ACC112 (cell line): ENCODE results near the gene RCE1.

Experiments used
- H2AFZ ChIP-seq: fragments of 200-600 bp; sonication (generic); one replicate; pipeline ENCODE4 v1.6.0; 2017; ENCODE audit warnings: antibody characterized with exemption, low read length; ENCODE audit not compliant: unreplicated experiment
- H3K27ac ChIP-seq: fragments of 200-600 bp; sonication (generic); 2 replicates; pipeline ENCODE4 v1.5.1; 2014; ENCODE audit warnings: low read depth, mild to moderate bottlenecking, antibody characterized with exemption, low read length, moderate library complexity
- H3K27me3 ChIP-seq: fragments of 200-600 bp; sonication (generic); 2 replicates; pipeline ENCODE4 v1.6.1; 2014; ENCODE audit warnings: mild to moderate bottlenecking, antibody characterized with exemption, low read length, moderate library complexity, mixed read lengths; ENCODE audit not compliant: insufficient read depth
- H3K36me3 ChIP-seq: fragments of 200-600 bp; sonication (generic); 2 replicates; pipeline ENCODE4 v1.6.1; 2016; ENCODE audit warnings: mild to moderate bottlenecking, antibody characterized with exemption, low read length, moderate library complexity, mixed read lengths; ENCODE audit not compliant: insufficient read depth
- H3K4me1 ChIP-seq: fragments of 200-600 bp; sonication (generic); one replicate; pipeline ENCODE4 v1.6.1; 2016; ENCODE audit warnings: low read length, mixed read lengths; ENCODE audit not compliant: insufficient read depth, unreplicated experiment, control insufficient read depth
- H3K4me3 ChIP-seq: fragments of 200-600 bp; sonication (generic); 2 replicates; pipeline ENCODE4 v1.5.1; 2014; ENCODE audit warnings: mild to moderate bottlenecking, low read depth, low read length
- H3K79me2 ChIP-seq: fragments of 200-600 bp; sonication (generic); one replicate; pipeline ENCODE4 v1.6.0; 2016; ENCODE audit warnings: low read length; ENCODE audit not compliant: control insufficient read depth, unreplicated experiment, insufficient read depth

Gene RCE1

DNA sequence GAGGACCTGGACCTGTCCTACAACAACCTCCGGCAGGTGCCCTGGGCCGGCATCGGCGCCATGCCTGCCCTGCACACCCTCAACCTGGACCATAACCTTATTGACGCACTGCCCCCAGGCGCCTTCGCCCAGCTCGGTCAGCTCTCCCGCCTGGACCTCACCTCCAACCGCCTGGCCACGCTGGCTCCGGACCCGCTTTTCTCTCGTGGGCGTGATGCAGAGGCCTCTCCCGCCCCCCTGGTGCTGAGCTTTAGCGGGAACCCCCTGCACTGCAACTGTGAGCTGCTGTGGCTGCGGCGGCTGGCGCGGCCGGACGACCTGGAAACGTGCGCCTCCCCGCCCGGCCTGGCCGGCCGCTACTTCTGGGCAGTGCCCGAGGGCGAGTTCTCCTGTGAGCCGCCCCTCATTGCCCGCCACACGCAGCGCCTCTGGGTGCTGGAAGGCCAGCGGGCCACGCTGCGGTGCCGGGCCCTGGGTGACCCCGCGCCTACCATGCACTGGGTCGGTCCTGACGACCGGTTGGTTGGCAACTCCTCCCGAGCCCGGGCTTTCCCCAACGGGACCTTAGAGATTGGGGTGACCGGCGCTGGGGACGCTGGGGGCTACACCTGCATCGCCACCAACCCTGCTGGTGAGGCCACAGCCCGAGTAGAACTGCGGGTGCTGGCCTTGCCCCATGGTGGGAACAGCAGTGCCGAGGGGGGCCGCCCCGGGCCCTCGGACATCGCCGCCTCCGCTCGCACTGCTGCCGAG lies 15.1 kb downstream of the RCE1 start:
- H3K4me1 ChIP-seq = peaks cover 5% of the 10 kb centered on the region
- peak overlapping the region; percentile 99; the same call in 1 of the 2 replicates for H3K4me3 ChIP-seq

DNA sequence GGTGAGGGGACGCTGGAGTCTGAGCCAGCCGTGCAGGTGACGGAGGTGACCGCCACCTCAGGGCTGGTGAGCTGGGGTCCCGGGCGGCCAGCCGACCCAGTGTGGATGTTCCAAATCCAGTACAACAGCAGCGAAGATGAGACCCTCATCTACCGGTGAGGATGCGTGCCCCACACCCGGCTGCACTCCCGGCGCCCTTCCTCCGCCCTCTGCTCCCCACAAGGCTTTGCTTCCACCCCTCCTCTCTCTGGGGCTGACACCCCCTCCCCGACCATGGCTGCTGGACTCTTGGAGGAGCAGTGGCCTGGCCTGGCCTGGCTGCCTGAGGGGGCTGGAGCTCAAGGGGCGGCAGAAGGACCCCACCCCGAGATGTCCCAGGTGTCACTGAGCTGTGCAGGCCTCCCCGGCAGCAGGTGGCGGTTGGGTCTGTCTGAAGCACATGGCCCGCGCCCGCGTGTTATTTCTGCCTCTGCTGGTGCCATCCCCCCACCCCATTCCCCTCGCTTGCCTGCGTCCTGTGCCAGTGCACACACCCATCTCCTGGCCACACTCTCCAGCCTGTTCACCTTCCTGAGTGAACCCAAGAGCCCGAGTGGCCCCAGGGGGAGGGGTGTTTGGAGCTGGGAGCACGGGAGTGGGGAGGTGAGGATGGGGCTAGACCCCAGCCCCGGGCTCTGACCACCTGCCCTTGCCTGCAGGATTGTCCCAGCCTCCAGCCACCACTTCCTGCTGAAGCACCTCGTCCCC lies 15.9 kb downstream of the RCE1 start:
- no peak overlapping the region for H3K4me3 ChIP-seq
- H3K4me1 ChIP-seq = peaks cover 5% of the 10 kb centered on the region
- peaks cover 14% of the 10 kb centered on the region for H3K79me2 ChIP-seq
- H3K27me3 ChIP-seq = no peaks in the 10 kb centered on the region
- H3K36me3 ChIP-seq = no peaks in the 10 kb centered on the region
- H3K27ac ChIP-seq = no peak overlapping the region
- H2AFZ ChIP-seq = no peak overlapping the region

More for the DNA sequence above, 15.1 kb downstream of the RCE1 start:
- Histone ChIP-seq H3K27ac (no peak overlapping the region), H3K27me3 (no peaks in the 10 kb centered on the region), H3K36me3 (no peaks in the 10 kb centered on the region), H2AFZ (no peak overlapping the region), H3K79me2 (peaks cover 14% of the 10 kb centered on the region)

DNA sequence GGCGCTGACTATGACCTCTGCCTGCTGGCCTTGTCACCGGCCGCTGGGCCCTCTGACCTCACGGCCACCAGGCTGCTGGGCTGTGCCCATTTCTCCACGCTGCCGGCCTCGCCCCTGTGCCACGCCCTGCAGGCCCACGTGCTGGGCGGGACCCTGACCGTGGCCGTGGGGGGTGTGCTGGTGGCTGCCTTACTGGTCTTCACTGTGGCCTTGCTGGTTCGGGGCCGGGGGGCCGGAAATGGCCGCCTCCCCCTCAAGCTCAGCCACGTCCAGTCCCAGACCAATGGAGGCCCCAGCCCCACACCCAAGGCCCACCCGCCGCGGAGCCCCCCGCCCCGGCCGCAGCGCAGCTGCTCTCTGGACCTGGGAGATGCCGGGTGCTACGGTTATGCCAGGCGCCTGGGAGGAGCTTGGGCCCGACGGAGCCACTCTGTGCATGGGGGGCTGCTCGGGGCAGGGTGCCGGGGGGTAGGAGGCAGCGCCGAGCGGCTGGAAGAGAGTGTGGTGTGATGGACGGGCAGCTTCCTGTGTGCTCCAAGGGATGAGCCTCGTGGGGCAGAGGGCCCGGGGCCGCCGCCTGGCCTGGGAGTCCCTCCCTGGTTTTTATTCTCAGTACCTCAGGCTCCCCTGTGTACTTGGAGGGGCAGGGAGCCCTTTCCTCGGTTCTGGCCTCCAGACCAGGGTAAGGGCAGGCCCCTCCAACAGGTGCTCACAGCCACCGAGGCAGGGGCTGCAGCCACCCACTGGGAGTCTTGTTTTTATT lies 16.6 kb downstream of the RCE1 start:
- no peaks in the 10 kb centered on the region for H3K36me3 ChIP-seq
- H3K4me1 ChIP-seq = peaks cover 5% of the 10 kb centered on the region
- H3K27ac ChIP-seq = no peak overlapping the region
- H2AFZ ChIP-seq = no peak overlapping the region
- H3K79me2 ChIP-seq = peaks cover 14% of the 10 kb centered on the region
- no peaks in the 10 kb centered on the region for H3K27me3 ChIP-seq
- H3K4me3 ChIP-seq = no peak overlapping the region

DNA sequence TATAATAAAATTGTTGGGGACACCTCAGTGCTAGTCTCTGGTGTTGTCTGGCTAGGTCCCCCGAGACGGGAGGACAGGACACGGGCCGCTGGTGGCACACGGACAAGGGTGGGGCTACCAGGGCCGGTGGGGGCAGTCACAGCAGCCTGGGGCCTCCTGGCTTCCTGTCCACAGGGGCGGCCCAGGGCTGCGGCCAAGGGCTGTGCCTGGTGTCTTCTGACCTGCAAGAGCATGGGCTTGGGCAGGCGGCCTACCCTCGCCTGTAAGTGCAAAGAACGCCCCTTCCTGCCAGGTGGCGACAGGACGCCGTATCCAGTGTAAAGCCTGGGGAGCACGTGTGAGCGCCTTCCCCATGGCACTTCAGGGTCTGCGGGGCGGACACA lies 17.2 kb downstream of the RCE1 start:
- Histone ChIP-seq H3K27ac (no peak overlapping the region), H3K4me3 (no peak overlapping the region), H3K4me1 (peaks cover 4% of the 10 kb centered on the region), H3K36me3 (no peaks in the 10 kb centered on the region), H3K79me2 (peaks cover 14% of the 10 kb centered on the region), H3K27me3 (no peaks in the 10 kb centered on the region), H2AFZ (no peak overlapping the region)

DNA sequence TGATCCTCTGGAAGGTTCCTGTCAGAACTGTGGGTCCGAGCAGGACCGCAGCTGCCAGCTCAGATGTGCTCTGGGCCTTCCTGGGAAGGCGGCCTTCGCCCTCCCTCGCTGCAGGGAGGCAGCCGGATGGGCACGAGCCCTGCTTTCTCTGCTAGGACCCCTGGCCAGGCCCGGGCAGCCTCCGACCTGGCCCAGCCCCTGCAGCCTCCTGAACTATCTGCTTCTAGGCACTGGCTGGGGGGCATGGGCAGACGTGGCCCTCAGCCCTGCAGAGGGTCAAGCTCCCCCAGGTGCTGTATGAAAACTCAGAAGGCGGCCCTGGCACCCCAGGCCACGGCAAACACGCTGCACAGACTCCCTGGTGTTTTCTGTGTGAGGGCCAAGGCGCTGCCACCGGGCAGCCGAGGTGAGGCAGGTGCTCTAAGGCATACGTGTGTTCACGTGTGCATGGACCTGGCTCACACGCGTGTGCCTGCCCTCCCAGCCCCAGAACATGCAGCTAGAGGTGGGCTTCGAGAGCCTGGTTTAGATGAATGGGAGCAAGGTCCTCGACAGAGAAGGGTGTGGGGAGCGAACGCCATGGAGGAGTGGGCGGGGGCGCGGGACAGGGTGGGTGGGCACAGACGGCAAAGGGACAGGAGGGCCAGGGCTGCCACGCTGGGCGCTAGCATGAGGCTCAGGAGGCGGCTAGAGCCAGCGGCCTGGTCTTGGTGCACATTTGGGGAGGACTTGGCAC lies 18.0 kb downstream of the RCE1 start:
- no peak overlapping the region for H3K27ac ChIP-seq
- H3K36me3 ChIP-seq = no peaks in the 10 kb centered on the region
- no peaks in the 10 kb centered on the region for H3K27me3 ChIP-seq
- H3K79me2 ChIP-seq = peaks cover 14% of the 10 kb centered on the region
- H3K4me1 ChIP-seq = no peaks in the 10 kb centered on the region
- H2AFZ ChIP-seq = no peak overlapping the region
- no peak overlapping the region for H3K4me3 ChIP-seq

DNA sequence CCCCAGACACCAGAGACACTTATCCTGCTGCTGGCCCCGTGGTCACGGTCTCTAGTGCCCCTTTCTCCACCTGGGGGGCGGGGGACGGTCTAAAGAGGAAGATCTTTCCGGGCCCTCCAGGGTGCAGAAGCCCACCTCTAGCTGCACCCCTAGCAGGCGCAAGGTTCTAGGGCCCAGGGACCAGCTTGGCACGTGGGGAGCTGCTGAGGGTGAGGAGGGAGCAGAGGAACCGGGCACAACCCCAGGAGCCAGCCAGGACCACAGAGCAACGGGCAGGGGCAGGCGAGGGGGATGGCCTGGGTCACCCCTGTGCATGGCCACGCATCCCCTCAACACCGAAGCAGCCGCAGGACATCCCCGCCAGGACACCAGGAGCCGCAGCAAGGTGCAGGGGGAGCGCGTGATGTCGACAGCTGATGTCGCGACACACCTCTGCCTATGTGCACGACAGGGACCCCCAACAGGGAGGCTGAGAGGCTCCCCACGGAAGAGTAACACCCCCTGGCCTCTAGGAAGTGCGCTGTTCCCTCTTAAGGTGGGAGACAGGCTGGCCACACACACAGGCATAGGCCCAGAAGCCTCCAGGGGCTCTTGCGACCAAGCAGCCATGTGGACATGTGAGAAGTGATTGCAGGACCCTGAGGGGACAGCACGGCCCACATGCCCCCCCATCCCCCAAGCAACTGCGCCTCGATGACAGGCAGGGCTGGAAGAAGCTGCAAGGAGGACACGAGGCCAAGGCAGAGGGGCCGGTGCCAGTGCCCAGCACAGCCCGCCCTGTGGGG lies 18.7 kb downstream of the RCE1 start:
- no peaks in the 10 kb centered on the region for H3K4me1 ChIP-seq
- no peaks in the 10 kb centered on the region for H3K27me3 ChIP-seq
- H3K36me3 ChIP-seq = no peaks in the 10 kb centered on the region
- H3K4me3 ChIP-seq = no peak overlapping the region
- H2AFZ ChIP-seq = no peak overlapping the region
- H3K79me2 ChIP-seq = peaks cover 14% of the 10 kb centered on the region
- no peak overlapping the region for H3K27ac ChIP-seq

DNA sequence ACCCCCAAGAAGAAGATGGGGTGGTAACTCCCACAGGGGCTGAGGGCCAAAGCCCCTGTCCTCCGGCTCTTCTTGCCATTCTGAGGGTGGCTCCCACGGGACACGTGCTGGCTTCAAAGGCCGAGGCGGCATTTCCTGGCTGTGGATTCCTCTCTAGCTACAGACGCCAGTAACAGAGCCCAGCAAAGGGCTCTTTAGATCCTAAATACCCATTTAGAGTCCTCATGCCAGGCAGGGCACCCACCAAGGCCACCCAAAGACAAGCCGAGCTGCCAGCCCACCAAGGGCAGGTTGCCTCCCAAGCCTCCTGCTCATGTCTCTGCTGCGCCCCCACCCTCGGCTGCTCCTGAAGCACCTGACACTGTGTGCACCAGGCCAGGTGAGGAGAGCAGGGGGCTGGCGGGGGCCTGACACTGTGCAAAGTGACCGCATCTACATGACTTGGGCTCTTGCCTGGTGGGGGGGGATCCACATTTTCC lies 19.4 kb downstream of the RCE1 start:
- Histone ChIP-seq H3K27me3 (no peaks in the 10 kb centered on the region), H3K27ac (no peak overlapping the region), H3K79me2 (peaks cover 11% of the 10 kb centered on the region), H2AFZ (no peak overlapping the region), H3K4me1 (no peaks in the 10 kb centered on the region), H3K36me3 (no peaks in the 10 kb centered on the region), H3K4me3 (no peak overlapping the region)

DNA sequence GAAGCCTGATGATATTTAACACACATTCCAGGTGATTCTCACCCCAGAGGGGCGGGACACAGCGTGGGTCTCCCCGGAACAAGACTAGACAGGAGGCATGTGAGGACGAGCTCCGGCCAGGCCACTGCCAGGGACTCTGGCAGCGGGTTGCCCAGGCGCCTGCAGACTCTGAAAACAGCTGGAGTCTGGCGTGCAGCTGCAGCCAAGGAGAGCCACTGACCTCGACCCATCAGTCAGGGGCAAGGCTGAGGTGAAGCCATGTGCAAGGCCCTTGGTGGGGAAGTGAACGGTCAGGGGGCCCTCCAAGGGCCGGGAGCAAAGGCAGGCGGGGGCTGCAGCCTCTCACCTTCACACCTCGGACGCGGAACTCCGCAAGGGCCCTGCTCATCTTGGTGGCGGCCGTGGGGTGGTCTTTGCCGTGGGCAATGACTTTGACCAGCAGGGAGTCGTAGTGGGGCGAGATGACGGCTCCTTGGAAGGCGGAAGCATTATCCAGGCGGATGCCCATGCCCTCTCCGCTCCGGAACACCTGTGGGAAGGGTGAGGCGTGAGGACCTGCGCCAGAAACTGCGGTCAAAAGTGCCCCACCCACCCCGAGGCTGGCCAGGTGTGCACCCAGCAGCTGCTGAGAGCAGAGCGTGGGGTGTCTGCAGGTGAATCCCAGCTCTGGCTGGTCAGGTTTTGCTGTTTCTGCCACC lies 20.3 kb downstream of the RCE1 start:
- Histone ChIP-seq H3K4me3 (no peak overlapping the region), H3K79me2 (peaks cover 3% of the 10 kb centered on the region), H2AFZ (no peak overlapping the region), H3K27ac (no peak overlapping the region), H3K27me3 (no peaks in the 10 kb centered on the region), H3K36me3 (no peaks in the 10 kb centered on the region), H3K4me1 (no peaks in the 10 kb centered on the region)

DNA sequence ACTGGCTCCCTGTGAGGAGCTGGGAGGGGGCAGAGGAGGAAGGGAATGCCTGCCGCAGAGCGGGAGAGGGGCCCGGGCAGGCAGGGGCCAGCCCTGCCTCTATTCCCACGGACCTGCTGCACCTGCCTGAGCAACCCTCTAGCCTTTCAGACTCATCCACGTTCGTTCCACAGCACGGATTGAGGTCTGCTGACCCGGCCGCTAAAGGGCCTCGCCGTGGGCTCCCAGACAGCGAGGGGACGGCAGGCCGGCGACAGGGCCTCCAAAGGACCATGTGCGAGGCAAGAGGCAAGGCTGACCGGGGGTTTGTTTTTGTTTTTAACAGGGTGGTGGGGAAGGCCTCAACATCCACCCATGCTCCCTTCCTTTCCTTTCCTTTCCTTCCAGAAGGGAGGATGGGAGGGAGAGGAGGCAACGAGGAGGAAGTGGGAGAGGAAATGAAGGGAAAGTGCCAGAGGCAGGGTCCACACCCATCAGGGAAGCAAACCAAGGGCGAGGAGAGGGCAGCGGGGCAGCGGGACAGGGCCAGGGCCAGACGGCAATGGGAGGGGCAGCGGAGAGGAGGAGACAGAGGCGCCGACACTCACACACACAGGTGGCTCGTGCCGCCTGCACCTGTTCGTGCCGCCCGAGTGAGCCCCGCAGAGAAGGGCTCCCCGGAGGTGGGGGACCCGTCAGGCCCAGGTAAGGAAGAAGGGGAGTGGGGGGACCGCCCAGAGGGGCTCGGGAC lies 21.1 kb downstream of the RCE1 start:
- Histone ChIP-seq H2AFZ (no peak overlapping the region), H3K36me3 (no peaks in the 10 kb centered on the region), H3K27ac (no peak overlapping the region), H3K27me3 (no peaks in the 10 kb centered on the region), H3K4me1 (no peaks in the 10 kb centered on the region), H3K79me2 (no peaks in the 10 kb centered on the region), H3K4me3 (no peak overlapping the region)
